Measurements from ENCODE around the gene RAD51B.
"Not testable (repeated sequence)": the region's sequence is repeated elsewhere in the genome, so short reads cannot be mapped to it uniquely, and the experiment has no call there.

The RAD51B gene

DNA sequence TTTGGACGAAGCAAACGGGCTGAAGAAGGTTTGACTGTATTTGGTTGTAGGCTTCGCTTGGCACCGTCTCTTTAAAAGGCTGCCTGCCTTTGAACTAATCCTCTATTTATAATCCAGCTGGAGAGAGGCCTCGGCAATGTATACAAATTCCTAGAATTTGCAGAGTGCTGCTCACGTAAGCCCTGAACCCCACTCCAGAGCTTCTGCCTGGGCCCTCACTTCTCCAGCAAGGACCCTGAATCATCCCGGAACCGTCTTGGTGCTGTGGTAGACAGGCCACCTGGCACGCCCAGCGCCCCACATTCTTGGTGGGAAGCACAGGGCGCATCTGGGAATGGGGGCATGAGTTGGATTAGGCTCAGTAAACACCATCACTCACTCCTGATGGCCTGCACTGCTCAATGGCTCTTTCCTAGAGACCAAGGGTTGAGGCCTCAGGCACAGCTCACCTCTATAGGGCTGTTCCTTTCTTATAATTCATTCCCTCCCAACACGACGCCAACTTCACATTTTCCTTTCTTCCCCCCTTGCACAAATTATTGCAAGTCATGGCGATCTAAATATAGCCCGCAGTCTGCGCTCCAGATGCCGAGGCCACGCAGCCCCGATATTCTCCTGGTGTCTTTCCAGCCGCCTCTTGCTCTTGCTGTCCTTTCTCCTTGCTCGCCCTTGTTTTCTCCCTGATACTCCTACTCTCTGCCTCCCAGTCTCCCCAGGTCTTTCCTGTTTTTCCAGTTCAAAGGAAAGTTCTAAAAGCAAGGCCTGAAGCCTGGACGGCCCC is 832.3 kb downstream of the RAD51B start:
- no peak for DNase-seq (ENCODE audit: low read depth in 2 of 2)

DNA sequence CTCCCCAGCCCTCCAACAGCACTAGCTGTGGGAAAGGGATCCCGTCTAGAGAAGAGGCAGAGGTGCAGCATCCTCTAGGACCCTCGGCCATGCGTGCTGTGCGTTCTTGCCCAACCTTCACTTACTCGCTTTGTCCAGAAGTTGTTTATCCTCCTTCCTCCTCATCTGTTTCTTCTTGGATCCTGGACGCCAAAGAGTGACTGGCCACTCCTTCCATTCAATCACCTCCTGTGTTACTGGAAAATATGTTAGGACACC is 832.8 kb downstream of the RAD51B start:
- no peak for DNase-seq (ENCODE audit: low read depth in 2 of 2)

DNA sequence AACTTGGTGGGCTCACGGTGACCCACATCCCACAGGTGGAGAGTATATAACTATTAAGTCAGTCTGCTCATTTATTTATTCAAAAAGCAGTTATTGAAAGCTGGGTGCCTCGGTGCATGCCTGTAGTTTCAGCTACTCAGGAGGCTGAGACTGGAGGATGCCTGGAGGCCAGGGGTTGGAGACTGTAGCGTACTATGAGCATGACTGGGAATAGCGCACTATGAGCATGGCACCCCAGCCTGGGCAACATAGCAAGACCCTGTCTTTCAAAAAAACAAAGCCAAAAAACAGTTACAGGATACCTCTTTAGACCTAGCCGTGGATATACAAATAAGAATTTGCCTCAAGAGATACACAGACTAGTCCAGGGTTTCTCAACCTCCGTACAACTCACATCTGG is 833.5 kb downstream of the RAD51B start:
- DNase-seq (ENCODE audit: low read depth in 2 of 2), result no peak

DNA sequence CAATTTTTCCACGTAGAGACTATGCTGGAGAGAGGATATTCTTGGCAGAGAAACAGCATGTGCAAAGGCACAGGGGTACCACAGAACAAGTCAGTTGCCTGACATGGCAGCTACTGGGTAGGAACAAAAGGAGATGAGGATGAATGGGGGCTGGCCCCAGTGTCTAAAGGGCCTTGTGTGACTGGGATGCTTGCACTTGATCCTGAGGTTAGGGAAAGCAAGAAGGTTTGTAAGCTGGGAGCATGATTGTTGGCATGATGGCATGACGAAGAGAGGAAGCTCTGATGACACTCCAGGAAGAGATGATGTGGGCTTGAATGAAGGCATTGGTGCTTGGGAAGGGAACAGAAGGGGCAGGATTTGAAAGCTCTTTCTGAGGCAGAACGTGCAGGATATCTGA is 834.2 kb downstream of the RAD51B start:
- no peak for DNase-seq (ENCODE audit: low read depth in 2 of 2)

DNA sequence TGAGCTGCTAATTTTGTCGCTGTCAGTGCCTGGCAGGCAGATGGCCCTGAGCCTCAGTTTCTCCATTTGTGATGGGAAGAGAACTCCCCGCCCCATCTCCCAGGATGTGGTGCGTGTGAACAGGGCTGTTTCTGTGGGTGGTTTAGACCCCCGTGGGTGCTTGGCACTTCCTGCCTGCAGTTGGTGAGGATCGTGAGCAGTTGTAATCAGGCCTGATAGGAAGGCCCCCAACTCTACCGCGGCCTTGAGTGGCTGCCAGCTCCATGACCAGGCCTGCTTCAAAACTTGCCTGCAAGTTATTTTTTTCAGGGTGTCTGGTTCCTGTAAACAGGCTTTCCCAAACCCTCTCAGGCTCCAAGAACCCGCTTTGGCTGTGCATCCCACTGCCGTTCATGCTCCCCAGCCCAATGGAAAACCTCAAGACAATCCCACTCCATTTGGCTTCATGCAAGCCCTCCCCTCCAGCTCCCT is 834.9 kb downstream of the RAD51B start:
- DNase-seq (ENCODE audit: low read depth in 2 of 2), result no peak

DNA sequence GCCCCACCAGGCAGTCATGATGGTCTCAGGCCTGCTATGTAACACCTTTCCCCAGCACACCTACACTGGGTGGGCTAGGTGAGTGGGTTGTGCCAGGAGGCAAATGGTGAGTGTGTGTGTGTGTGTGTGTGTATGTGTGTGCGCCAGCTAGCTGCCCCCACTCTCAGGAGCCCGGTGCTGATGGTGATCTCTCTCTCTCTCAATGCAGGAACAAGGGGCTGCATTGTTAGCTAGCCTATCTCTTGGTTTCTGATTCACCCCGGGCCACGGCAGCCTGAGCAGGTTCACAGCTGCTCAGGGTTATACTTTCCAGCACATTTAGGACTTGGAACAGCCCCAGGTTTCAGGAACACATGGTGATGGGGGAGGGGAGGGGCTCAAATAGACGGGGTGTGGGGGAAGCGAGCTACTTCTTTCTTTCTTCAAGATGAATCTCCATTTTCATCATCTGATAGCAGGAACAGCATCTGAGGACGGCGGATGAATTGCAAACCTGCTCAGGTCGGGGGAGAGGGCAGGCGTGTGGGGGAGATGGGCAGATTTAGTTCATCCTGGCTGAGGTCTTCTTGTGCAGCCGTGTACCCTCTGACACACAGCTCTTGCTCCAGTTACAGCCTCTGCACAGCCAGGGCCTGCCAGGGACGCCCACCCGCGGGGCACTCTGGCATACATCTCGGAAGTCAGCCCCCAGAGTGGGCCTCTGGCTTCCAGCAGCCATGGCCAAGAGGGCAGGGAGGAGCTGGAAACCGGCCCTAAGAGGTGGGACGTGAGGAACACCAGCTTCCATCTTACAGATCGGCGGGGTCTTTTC is 835.6 kb downstream of the RAD51B start:
- DNase-seq (ENCODE audit: low read depth in 2 of 2), result no peak

DNA sequence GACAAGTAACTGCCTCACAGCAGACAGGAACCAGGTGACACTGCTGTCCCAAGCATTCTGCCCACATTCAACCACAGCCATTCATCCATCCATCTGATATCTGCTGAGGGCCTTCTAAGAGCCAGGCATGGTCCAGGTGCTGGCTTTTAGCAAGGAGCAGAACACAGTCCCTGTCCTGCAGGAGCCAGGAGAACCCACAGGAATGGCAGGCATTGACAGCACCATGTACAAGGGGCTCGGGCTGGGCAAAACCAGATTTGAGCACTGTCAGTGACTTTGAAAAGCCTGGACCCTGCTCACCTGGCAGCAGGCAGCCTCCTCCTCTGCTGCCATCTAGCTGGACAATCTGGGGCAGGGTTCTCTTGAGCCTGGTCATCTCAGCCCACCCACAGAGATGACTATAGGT is 836.3 kb downstream of the RAD51B start:
- DNase-seq (ENCODE audit: low read depth in 2 of 2), result no peak

DNA sequence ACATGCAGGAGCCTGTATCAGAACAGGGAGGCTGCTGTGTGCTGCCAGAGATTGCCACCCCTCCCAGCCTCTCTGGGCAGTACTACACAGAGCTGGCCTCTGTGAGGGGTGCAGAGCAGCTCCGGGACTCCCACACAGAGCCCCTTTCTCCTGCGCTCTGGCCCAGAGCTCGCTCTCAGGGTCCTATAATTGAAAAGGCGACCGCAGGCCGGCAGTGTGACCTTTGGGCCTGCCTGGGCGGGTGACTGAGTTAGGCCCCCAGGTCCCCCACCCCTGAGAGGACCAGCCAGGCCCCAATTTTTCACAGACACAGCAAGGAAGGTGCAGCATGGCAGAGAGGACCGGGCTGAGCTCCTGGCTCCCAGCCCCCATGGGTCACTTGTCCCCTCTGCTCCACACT is 836.9 kb downstream of the RAD51B start:
- no peak for DNase-seq (ENCODE audit: low read depth in 2 of 2)

DNA sequence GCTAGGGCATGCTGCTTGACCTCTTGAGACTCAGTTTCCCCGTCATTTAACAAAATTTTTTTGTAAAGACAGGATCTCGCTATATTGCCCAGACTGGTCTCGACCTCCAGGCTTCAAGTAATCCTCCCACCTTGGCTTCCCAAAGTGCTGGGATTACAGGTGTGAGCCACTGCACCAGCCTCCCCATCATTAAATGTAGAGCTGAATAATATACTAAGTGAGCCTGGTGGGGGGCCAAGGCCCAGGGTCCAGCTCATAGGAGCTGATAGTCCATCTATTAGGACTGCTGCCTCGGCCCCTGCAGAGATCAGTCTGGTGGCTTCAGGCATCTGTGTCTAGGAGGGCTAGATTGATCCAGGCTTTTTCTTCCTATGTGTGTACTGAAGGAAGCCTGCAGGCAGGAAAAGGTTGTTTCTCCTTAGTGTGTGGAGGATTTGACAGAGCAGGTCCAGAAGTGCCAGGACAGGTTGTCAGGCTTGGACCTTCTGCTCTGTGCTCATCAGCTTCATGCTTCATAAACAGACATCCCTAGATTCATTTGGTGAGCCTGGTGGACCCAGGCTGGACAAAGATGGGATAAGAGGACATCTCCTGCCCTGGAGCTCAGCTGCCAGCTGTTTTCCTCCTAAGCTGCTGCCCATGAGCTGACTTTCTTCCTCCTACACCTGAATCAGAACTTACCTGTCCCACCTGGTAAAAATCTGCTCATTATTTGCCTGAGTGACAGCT is 837.9 kb downstream of the RAD51B start:
- DNase-seq (ENCODE audit: low read depth in 2 of 2), result no peak

DNA sequence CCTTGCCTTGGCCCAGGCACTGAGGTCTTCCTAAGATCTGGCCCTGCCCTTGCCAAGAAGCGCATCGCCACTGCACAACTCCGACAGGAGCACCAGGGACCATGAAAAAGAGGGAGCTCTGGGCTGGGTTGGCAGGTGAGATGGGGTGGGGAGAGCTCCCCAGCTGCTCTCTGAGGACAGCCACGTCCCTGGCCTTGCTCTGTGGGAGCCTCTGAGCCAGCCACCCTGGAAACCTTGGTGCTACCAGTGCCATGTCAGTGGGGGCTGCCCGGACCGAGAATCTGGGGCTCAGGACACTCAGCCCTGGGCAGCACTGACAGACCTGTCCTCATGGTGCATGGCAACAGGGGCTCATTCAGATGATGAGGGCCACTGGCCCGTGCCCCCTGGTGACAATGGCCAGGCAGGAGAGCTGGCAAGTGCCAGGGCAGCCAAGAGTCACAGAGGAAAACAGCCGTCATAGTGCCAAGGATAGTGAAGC is 838.5 kb downstream of the RAD51B start:
- DNase-seq (ENCODE audit: low read depth in 2 of 2), result no peak

DNA sequence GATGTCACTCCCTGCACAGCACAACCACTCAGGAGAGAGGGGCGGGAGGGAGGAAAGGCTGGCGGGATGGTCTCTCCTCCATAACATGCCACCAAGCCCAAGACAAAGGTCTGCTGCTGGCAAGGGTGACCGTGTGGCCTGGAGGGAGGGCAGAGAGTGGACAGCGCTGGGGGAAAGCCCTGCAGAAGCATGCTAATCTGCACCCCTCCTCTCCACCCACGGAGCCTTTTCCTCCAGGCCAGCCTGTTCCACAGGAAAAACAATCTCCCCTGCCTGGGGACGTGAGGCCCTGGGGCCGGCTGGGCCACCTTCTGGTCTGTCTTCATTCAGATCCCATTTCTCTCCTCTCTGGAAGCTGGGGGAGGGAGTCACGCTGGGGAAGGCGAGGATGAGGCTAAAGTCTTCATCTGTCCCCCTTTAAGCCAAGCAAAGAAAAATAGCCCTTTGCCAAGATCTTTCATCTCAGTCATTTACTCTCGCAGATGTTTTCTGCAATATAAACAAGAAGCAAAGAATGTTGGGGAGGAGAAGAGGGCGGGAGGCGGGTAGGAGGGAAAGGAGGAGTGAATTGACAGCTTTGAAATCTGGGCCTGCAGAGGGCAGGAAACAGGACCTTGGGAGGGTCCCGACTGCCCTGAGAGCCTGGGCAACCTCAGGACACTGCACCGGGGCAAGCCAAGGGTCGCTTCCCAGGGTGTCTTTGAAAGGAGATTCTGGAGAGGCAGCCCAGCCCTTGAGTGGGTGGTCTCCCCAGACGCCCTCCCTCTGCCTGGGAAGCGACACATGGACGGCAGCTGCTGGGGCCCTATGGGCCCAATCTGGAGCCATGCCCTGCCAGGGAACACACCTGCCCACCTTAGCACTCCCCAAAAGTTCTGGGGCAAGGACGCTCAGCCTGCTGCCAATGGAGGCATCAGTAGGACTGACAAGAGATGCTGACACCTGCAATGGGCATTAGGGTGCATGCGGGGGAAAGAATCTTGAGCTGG is 839.7 kb downstream of the RAD51B start:
- DNase-seq (ENCODE audit: low read depth in 2 of 2), result no peak

DNA sequence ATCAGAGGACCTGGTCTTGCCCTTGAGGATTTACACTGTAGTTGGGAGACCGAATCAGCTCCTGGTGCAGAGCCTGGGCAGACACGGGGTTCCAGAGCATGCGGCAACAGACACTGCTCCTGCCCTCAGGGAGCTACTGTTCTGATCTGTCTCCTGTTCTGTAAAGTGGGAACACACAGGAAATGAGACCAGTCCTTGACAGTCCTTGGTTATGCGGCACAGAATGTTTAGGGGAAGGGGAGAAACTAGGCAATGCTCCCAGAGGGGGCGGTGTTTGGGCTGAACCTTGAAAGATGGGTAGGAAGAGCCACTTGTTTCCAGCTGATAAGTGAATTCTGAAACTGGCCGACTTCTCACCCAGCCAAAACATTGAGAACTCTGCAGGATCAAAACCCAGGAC is 840.9 kb downstream of the RAD51B start:
- DNase-seq (ENCODE audit: low read depth in 2 of 2), result no peak

DNA sequence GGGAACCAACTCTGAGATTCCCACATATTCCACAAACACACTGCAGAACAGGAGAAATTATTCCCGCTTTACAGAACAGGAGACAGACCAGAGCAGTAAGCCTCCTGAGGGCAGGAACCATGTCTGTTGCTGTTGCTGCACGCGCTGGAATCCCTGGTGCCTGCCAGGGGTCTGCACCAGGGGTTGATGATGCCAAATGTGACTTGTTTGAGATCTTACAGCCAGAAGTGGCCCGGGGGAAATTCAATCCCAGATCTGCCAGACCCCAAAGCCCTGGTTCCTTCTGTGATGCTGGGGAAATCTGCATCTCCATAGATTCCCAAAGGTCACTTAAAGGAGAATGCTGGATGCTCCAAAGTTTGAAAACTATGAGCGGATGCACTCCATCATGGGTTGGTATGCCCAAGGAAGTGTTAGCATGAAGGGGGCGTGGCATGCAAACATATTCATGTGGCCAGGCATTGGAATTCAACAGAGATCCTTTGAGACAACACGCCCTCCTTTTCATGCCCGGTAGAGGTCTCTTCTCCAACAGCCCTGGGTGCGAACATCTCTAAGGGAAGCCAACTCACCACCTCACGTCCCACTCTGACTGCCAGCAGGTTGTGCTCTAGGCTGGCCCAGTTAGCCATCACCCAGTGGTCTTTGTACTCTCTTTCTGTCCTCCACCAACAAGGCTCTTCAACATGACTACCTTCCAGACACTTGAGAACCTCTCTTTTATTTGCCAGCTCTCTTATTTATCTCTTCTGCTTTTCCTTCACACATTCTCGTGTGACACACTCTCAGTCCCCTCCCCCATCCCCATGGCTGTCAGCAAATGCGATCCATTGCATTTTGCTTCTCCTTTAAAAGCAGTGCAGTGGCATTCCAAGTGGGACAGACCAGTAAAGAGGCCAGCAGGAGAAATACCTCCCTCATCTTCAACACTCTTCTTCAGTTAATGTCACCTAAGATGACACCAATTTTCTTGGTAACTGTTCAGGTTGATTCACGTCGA is 841.9 kb downstream of the RAD51B start:
- DNase-seq (ENCODE audit: low read depth in 2 of 2), result no peak

DNA sequence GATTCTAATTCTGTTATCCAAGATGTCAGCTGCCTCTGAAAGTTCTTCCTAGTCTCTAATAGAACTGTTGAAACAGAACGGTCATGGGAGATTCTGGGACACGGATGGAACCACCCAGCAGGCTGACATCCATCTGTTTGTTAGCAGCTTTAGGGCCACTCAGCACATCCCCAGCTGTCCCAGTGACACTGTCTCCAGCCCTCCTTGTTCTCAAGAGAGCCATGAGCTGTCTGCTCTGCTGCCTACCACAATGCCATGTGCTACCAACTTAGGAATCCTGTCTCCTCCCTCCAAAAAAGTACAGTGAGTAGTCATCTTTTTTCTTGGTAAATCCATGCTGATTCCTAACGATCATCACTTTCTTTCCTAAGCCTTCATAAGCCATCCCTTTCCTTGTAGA is 842.8 kb downstream of the RAD51B start:
- DNase-seq (ENCODE audit: low read depth in 2 of 2), result no peak

DNA sequence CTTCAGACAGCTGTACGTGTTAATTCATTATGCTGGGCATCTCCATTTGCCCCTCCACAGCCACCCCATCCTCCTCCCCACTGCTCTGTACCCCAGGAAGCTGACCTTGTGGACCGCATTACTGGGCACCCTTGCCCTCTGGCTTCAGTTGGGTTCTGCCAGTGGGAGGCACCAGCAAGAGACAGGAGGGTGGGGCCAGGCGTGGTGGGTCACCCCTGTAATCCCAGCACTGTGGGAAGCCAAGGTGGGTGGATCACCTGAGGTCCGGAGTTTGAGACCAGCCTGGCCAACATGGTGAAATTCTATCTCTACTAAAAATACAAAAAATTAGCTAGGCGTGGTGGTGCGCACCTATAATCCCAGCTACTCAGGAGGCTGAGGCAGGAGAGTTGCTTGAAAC is 843.2 kb downstream of the RAD51B start:
- DNase-seq (ENCODE audit: low read depth in 2 of 2), result not testable (repeated sequence)

DNA sequence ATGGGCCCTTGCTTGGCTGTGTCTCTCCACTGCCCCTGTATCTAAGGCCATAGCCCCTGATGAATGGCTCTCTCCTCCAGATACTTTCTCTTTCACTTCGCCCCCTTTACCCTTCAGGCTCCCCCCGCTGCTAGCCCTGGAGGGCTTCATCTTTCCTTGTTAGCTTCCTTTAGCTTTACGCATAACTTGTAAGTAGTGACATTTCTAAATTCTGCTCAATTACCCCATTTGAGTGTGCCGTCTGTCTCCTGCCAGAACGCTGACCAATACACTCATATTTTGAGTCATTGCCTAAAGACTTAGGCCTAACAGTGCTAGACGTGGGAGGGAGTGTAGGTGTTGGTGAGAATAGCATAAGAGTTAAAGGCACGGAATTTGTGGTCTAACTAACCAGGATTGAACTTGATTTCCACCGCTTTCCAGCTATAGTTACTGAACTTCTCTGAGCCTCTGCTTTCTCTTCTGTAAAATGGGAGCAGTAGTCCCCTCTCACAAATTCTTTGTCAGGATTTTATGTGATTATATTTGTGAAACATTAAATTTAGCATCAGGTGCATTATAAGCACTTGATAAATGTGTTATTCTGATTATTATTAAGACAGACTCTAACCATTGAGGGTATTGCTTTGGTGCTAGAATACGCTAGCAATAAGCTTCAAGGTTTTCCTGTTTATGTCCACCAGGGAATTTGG is 844.0 kb downstream of the RAD51B start:
- no peak for DNase-seq (ENCODE audit: low read depth in 2 of 2)

DNA sequence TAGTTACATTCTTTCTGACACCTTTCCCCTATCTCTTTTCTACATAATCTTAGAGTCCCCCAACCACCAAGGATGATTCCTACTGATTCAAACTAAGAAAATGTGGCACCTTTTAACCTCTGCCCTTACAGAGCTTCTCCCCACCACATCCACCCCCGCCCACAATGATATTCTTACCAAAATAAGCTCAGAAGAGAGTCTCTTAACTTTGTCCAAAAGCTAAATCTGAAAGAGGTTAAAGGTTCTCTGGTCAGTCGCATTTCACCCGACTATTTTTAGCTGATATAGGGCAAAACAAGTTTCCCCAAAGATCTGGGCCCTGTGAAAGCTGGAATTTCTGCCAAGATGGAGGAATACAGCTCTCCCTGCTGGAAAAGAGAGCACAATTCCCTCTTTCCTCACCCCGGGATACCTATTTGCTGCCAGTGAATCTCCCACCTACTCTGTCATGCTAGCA is 844.7 kb downstream of the RAD51B start:
- no peak for DNase-seq (ENCODE audit: low read depth in 2 of 2)

DNA sequence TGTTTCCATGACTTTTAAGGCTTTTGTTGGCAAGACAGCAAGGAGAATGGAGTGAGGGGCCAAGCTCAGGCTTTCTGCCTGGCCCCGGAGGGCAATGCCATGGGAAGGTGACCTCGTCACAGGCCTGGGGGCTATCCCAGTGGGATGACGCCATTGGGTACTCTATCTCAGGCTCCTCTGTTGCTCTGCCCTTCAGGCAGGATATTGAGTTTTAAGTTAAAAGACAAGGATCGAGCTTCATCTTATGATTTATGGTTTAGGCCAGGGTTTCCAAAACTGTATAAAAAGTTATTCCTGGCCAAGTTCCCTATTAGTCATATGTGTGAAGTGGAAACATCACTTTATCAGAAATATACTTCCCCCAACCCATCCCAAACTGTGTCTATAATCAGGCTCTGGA is 845.6 kb downstream of the RAD51B start:
- no peak for DNase-seq (ENCODE audit: low read depth in 2 of 2)

DNA sequence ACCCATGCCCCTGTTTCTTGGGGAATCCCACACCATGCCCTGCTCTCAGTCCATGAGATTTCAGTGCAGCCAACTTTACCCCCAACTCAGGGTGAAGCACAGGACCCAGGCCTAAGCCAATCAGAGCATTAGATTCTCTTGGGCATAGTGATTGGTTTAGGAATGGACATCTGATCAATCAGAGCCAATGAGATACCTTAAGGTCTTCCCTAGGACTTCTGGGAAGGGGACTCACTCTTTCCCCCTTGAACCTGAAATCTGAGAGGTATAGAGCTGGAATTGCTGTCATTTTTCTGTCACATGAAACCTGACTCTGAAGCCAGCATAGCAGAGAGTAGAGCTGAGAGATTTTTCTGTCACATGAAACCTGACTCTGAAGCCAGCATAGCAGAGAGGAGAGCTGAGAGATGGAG is 846.2 kb downstream of the RAD51B start:
- no peak for DNase-seq (ENCODE audit: low read depth in 2 of 2)
